Stimulated activated naive CD4-positive, alpha-beta T cell treated with Interleukin-2 at 50 U/mL for 16 hours (primary cell): ENCODE measurements around the gene STOM.
A peak's percentile ranks its signal among the peaks of the same experiment; 100 is the strongest.

Experiments used
- DNase-seq: peaks from one replicate; lab custom pipeline; 2025; lab: John Stamatoyannopoulos, UW

The STOM gene

DNA sequence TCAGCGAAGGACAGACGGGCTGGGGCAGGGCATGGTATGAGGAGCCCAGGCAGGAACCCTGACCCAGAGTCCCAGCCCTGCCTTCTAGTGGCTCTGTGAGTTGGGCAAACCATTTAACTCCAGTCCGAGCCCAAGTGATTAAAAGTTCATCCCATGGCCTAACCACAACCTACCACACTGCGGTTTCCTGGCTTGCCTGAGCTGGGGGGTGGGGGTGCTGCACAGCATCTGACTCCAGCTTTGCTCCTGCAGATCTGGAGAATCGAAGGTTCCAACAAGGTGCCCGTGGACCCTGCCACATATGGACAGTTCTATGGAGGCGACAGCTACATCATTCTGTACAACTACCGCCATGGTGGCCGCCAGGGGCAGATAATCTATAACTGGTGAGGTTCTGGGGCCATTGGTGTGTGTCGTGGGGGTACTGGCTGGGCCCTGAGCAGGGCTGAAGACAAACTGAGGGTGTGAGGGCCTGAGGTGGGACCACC, 49.0 kb downstream of the STOM start:
- peak; percentile 2 for DNase-seq

DNA sequence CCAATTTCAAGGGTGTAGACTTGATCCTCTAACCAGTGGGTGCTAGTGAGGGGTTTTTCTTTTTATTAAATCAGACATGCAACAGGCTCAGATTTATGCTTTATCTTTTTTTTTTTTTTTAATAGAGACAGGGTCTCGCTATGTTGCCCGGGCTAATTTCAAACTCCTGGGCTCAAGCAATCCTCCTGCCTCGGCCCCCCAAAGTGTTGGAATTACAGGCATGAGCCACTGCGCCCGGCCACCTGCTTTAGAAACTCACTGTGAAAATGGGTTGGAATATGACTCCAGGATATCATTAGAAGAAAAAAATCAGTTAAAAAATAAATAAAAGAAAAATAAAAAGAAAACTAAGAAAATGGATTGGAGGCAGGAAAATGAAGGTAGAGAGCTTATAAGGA, 50.7 kb downstream of the STOM start:
- DNase-seq, result no peak

DNA sequence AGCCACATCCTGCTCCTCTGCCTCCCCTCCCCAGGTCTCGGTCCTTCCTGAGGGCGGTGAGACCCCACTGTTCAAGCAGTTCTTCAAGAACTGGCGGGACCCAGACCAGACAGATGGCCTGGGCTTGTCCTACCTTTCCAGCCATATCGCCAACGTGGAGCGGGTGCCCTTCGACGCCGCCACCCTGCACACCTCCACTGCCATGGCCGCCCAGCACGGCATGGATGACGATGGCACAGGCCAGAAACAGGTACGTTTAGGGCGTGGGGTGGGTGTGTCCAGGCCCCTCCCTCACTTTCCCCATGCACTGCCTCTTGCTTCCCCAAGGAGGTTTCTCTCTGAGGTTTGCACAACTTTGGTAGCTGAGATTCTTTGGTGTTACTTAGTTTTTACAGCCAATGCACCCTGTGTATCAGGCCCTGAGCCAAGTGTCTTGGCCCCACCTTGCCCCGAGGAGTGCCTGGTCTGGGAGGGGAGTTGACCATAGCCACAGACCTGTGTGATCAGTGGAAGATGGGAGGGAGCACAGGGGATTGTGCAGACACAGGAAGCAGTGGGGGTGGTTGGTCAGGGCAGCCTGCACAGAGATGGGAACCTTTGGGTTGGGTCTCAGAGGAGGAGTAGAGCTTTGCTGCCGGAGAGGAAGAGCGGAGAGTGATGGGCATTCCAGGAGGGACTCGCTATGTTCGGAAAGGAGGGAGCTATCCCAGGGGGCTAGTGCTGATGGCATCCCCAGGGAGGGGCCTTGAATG, 51.2 kb downstream of the STOM start:
- DNase-seq, result no peak

DNA sequence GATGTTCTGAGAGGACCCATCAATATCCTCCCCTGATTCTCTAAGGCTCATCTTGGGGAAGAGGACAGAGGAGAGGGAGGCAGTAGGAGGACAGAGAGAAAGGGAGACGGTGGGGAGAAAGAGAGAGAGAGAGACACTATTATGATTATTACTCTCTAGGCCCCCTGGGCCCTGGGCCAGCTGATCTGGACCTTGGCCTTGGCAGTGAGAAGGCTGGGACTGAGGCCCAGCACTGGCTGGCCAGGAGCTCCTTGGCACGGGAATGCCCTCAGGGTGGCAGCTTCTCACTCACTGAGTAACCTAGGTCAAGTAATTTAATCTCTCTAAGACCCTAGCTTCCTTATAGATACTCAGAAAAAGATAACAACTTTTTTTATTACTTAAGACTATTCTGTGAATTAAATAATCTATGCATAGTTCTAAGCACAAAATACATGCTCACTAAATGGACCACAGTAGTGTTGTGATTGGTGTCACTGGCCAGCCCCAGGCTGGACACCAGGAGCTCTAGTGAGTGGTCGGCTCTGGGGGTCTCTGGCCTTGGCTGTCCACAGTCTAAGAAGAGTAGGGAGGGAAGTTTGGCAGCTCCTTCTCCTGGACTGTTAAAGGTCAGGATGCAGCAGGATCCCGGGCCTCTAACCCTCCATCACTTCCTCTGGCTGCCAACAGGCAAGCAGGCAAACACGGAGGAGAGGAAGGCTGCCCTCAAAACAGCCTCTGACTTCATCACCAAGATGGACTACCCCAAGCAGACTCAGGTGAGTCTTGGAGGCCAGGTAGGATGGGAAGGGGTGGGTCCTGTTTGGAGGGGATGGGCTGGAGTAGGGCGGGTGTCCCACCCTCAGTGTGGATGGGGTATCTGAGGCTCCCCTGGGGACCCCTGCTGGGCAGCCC, 52.1 kb downstream of the STOM start:
- no peak for DNase-seq

DNA sequence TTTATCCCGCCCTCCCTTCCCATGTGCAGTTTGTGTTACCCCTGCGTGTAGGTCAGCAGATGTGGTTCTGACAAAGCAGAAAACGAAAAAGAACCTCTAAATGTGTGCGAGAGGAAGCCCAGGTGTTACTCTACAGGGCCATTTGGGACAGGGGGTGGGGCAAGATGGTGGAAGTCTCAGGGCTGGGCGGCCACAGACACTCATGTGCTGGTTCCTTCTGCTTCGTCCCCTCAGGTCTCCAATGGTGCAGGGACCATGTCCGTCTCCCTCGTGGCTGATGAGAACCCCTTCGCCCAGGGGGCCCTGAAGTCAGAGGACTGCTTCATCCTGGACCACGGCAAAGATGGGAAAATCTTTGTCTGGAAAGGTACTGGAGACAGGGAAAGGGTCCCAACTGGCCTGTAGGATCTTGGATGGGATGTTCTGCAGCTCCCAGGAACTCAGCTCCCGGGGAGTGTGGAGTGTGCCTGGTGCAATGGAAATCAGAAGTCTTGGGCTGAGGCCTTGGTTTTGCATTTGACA, 53.1 kb downstream of the STOM start:
- DNase-seq, result no peak

DNA sequence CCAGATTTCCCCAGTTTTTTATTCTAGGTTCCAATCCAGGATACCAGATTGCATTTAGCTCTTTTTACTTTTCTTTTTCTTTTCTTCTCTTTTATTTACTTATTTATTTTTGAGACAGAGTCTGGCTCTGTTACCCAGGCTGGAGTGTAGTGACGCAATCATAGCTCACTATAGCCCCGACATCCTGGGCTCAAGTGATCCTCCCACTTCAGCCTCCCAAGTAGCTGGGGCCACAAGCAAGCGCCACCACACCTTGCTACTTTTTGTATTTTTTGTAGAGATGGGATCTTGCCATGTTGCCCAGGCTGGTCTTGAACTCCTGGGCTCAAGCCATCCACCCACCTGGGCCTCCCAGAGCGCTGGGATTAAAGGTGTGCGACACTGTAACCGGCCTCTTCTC, 53.7 kb downstream of the STOM start:
- DNase-seq, result no peak

DNA sequence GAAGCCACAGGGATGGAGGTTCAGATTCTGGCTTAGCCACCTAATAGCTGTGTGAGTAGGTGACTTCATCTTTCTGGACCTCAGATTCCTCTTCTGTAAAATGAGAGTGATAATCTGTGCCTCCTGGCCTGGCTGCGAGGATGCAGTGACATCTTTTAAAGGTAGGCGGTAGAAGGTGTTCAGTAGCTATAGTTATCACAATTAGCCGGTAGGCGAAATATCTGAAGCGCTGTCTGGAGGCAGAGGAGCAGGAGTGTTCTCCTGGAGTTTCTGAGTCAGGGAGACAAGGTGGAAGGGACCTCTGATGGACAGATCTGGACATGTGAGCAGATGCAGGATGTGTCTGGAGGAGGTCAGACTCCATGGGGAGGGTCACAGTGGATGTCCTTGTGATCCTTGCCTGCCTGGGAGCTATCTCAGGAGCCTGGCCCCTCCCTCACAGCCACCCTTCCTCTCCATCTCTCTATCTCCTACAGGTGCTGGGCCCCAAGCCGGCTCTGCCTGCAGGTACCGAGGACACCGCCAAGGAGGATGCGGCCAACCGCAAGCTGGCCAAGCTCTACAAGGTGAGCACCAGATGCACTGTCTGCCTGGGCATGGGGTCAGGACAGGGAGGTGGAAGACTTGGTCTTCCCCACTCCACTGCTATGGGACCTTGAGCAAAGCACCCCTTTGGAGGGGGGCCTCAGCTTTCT, 56.4 kb downstream of the STOM start:
- DNase-seq, result no peak

DNA sequence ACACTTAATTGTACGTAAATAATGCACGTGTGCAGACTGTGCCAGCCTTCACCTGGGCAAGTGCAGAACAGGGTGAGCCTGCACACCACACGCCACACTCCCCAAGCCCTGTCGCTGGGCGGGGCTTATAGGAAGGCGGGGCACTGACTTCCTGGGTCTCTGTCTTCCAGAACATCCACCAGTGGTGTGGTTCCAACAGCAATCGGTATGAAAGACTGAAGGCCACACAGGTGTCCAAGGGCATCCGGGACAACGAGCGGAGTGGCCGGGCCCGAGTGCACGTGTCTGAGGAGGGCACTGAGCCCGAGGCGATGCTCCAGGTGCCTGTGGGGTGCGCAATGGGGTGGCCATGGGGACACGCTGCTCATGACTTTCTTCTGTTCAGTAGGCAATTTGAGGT, 57.9 kb downstream of the STOM start:
- no peak for DNase-seq

DNA sequence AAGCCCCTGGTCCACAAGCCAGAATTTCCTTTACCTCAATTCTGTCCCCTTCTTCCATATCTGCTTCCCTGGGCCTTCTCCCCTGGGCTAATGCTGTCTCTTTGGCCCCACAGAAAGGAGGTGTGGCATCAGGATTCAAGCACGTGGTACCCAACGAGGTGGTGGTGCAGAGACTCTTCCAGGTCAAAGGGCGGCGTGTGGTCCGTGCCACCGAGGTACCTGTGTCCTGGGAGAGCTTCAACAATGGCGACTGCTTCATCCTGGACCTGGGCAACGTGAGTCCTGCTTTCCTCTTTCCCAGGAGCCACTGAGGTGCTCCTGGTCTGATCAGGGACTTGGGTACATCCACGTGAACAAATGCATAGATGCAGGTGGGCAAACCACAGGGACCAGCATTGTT, 59.5 kb downstream of the STOM start:
- DNase-seq, result no peak

DNA sequence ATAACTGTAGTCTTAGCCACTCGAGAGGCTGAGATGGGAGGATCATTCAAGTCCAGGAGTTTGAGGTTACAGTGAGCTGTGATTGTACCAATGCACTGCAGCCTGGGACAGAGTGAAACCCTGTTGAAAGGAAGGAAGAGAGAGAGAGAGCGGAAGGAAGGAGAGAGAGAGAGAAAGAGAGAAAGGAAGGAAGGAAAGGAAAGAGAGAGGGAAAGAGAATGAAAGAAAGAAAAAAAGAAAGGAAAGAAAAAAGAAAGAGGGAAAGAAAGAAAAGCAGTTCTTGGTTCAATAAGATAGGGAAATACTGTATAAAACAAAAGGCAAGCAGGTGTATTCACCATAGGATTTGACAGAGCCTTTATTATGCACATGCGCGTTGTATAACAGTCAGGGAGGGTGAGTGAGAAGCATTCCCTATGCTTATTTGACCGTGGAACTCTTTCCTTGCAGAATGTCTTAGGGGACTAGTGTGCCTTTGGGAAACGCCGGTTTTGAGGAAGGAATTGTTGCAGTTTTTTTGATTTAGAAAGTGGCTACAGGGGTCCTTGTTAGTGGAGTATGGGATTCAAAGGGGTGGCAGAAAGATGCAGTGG, 60.1 kb downstream of the STOM start:
- DNase-seq, result no peak

DNA sequence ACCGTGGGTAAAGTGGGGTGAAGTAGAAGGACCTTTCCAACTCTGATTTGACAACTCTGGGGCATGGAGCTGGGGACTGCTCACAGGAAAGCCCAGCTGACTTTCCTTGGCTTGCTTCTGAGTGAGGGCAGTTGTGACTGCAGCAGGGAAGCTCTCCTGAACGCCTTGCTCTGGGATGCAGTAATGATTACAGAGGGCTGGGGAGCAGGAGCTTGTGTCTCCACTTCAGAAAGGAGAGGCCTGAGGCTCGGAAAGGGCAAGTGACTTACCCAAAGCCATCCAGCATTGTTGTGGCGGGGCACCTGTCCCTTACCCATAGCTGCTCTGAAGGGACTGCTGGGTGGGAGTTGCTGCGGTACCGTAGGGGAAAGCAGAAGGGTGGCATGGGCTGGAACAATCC, 60.9 kb downstream of the STOM start:
- no peak for DNase-seq

DNA sequence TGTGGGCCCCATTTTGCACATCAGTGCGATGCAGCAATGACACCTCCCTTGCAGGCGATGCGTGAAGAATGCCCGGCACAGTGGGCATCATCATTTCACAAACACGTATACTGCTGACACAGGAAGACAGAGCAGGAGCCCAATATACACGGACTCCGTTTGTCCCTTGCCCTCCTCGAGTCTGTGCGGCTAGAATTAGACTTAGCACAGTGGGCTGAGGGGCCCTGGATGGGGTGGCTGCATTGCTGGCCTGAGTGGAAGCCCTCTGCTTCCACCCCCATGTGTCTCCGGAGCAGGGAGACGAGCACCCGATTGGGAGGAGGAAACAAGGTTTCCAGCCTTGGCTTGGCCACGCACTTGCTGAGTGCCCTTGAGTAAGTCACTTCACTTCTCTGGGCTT, 61.3 kb downstream of the STOM start:
- no peak for DNase-seq

DNA sequence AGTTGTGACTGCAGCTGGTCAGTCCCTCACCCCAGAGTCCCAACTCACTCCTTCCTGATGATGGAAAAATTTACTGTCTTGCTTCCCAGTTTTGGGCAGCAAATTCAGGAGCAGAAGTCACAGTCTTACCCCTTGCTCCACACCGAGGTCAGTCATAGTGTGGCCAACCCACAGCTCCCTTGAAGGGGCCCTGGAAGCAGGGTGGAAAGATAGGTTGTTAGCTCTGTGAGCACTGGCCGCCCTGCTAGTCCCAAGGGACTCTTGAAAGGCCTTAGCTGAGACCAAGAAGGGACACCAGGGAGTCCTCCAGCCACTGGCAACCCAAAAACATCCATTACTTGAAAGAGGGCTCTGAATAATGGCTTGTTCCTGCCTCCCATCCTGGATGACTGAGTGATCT, 62.1 kb downstream of the STOM start:
- no peak for DNase-seq

DNA sequence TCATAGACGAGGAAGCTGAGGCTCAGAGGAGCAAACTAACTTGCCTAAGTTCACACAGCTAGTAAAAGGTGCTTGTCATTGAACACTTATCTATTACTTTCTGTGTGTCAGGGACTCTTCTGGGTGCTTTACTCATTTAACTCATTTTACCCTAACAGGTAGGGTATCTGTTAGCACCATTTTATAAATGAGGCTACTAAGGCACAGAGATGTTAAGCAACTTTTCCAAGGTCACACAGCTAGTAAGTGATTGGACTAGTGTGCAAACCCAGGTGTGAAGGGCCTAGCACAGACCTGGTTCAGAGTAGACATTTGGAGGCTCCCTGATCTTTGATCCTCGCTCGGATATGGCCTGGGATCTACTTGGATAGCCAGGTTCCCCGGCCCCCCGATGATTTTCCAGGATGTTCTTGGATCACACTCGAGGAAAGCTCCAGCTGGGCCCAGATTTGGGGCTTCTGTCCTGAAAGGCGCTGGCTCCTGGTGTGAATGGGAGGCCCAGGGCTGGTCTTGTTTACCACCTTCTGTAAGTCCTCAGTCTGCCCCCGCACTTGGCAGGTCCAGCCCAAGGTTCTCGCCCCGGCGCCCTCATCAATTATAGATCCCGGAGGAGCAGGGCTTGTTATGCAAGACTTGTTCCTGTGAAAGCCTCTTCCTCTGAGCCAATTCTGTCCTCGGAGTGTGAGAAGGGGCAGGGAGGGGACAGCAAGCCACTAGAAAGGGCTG, 64.6 kb downstream of the STOM start:
- no peak for DNase-seq

DNA sequence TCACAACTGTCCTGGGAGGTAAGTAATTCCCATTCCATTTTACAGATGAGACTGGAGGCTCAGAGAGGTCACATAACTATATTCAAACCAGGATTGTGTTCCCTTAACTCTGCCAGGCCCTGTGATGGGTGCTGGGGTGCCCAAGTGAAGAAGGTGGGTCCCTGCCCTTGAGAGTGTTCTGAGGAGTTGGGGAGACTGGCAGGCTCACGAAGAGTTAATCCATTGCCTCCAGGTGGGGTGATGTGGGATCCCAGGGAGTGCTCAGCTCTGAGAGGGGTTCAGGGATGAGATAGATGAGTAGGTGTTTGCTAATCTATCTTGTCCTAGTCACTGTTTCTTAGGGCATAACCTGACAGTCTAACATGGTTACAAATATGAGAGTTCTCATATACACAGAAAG, 65.3 kb downstream of the STOM start:
- no peak for DNase-seq

DNA sequence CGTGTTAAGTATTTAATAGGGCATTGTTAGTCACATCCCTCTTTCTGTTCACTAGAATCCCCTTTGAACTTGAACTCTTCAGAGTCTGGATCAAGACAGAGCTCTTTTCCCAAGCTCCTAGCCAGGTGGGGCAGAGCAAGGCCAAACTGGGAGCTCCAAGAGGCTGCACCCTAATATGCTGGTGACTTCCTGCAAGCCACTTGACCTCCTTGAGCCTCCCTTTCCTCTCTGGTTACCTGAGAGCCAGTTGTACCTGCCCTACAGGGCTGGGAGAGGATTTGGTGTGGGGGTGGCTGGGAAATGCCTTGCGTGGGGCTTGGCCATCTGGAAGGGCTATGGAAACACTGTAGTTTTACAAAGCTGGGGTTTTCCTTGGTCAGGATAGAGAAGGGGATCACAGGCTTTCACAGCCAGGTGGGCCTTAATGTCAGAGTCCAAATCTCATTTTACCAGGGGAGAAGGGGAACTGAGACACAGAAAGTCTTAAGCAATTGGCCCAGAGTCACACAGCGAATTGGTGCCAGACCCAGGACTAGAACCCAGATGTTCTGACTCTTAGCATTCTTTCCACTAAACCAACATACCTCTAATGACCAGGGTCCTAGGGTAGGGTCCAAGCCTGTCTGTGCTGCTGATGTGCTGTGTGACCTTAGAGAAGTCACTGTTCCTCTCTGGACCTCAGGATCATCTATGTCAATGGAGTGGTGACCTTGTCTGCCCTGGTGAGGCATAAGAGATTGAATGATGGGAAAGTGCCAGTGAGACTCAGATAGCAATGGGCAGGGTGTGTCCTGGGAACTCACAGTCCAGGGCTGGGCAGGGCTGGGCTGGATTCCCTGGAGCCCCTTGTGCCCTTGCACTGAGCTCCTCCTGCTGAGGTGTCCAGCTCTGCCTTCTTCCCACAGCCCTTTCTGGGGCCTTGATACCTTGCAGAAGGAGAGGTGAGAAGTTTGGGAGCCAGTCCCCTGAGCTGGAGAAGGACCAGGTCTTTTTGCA, 66.3 kb downstream of the STOM start:
- DNase-seq, result no peak

DNA sequence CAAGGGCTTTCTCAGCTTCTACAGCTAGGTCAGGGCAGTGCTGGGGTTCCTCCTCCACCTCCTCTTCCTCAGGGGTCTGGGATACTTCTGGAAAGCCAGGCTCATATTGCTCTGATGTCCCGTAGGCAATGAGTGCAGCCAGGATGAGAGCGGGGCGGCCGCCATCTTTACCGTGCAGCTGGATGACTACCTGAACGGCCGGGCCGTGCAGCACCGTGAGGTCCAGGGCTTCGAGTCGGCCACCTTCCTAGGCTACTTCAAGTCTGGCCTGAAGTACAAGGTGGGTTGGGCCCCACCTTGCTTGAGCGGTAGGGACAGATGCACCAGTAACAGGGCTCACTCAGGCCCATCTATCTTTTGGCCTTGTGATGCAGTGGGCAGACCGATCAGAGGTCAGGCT, 67.3 kb downstream of the STOM start:
- DNase-seq, result no peak

DNA sequence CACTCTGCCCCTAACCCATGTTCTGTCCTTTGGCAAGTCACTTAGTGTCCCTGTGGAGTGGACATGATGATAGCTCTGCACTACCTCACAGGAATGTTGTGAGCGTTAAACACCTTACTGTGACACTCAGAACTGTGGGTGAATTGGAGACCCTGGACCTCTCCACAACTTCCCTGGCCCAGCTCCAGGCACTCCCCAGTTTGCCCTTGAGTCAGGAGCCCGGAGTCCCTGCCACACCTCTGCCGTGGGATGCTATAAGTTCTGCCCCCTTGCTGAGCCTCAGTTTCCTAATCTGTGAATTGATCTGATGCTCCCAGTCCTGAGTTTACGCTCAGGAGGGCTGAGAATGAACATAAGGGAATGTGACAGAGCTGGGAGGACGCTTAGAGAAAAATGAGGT, 67.7 kb downstream of the STOM start:
- no peak for DNase-seq

DNA sequence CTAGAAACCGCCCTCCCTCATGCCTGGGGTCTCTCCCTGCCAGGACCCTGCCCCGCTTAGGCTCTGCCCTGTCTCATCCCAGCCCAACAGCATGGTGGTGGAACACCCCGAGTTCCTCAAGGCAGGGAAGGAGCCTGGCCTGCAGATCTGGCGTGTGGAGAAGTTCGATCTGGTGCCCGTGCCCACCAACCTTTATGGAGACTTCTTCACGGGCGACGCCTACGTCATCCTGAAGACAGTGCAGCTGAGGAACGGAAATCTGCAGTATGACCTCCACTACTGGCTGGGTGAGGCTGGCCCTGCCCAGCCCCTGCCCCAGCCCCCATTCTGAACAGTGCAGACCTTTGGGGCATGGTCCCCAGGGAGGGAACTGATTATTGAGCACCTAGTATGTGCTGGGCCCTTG, 68.2 kb downstream of the STOM start:
- DNase-seq, result no peak
